ENCODE measurements around the gene KY.

DNA sequence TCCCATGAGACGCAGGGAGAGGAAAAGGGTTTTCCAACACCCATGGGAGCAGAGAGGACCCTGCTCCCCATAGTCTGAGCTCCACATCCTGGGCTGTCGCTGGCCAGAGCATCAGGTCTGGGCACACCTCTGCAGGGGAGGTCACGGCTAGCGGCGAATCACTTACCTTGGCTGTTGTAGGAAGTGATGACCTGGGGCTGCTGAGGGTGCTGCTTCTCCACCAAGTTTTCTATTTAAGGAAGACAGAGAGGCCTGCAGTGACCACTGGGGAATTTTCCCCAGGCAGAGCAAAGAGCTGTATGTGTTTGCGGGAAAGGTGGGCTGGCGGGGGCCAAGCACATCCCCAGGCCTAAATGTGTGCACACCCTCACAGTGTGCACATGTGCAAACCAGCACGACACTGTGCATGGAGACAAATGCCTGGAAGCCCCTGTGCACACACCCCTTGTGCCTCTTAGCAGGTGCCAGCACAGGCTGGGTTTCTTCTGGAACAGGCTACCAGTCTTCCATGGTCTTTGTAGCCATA is 7.6 kb downstream of the KY start:
- TF ChIP-seq POLR2AphosphoS5 (IDR thresholded peaks at IDR 0.05; ENCODE audit: low read depth, low read length) = no peak
- TF ChIP-seq, protein P1, sequence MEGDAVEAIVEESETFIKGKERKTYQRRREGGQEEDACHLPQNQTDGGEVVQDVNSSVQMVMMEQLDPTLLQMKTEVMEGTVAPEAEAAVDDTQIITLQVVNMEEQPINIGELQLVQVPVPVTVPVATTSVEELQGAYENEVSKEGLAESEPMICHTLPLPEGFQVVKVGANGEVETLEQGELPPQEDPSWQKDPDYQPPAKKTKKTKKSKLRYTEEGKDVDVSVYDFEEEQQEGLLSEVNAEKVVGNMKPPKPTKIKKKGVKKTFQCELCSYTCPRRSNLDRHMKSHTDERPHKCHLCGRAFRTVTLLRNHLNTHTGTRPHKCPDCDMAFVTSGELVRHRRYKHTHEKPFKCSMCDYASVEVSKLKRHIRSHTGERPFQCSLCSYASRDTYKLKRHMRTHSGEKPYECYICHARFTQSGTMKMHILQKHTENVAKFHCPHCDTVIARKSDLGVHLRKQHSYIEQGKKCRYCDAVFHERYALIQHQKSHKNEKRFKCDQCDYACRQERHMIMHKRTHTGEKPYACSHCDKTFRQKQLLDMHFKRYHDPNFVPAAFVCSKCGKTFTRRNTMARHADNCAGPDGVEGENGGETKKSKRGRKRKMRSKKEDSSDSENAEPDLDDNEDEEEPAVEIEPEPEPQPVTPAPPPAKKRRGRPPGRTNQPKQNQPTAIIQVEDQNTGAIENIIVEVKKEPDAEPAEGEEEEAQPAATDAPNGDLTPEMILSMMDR (IDR thresholded peaks at IDR 0.05) = no peak
- TF ChIP-seq, protein P2, sequence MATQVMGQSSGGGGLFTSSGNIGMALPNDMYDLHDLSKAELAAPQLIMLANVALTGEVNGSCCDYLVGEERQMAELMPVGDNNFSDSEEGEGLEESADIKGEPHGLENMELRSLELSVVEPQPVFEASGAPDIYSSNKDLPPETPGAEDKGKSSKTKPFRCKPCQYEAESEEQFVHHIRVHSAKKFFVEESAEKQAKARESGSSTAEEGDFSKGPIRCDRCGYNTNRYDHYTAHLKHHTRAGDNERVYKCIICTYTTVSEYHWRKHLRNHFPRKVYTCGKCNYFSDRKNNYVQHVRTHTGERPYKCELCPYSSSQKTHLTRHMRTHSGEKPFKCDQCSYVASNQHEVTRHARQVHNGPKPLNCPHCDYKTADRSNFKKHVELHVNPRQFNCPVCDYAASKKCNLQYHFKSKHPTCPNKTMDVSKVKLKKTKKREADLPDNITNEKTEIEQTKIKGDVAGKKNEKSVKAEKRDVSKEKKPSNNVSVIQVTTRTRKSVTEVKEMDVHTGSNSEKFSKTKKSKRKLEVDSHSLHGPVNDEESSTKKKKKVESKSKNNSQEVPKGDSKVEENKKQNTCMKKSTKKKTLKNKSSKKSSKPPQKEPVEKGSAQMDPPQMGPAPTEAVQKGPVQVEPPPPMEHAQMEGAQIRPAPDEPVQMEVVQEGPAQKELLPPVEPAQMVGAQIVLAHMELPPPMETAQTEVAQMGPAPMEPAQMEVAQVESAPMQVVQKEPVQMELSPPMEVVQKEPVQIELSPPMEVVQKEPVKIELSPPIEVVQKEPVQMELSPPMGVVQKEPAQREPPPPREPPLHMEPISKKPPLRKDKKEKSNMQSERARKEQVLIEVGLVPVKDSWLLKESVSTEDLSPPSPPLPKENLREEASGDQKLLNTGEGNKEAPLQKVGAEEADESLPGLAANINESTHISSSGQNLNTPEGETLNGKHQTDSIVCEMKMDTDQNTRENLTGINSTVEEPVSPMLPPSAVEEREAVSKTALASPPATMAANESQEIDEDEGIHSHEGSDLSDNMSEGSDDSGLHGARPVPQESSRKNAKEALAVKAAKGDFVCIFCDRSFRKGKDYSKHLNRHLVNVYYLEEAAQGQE (IDR thresholded peaks at IDR 0.05; ENCODE audit: insufficient read depth in 1 of 2, low read depth in 2 of 2, low read length in 1 of 2) = no peak

All from Panc1 (cell line).